NCI-H460 (cell line): Measurements from ENCODE around the gene AMPD2. TPM values are rescaled to one million over a fixed set of nuclear protein-coding genes. Genes with fewer than 3 reads are reported as not detected.
A peak's percentile ranks its signal among the peaks of the same experiment; 100 is the strongest.
"Not testable (repeated sequence)": the region's sequence is repeated elsewhere in the genome, so short reads cannot be mapped to it uniquely, and the experiment has no call there.

ENCODE experiments used
- DNase-seq: peaks from one replicate; pipeline ENCODE4 v3.0.0-alpha.2; 2016; ENCODE audit warnings: low read depth; ENCODE audit errors: extremely low read depth
- total RNA-seq: library from RNA; depleted of rRNA; stranded (reverse); fragments of >200 nt; shearing (Covaris generic); gene quantifications from 2 replicates; pipeline ENCODE4 v1.2.3, GENCODE V29; 2014

The AMPD2 gene
- total RNA-seq, 1 experiment from 2014 or later: 33.3 TPM

DNA sequence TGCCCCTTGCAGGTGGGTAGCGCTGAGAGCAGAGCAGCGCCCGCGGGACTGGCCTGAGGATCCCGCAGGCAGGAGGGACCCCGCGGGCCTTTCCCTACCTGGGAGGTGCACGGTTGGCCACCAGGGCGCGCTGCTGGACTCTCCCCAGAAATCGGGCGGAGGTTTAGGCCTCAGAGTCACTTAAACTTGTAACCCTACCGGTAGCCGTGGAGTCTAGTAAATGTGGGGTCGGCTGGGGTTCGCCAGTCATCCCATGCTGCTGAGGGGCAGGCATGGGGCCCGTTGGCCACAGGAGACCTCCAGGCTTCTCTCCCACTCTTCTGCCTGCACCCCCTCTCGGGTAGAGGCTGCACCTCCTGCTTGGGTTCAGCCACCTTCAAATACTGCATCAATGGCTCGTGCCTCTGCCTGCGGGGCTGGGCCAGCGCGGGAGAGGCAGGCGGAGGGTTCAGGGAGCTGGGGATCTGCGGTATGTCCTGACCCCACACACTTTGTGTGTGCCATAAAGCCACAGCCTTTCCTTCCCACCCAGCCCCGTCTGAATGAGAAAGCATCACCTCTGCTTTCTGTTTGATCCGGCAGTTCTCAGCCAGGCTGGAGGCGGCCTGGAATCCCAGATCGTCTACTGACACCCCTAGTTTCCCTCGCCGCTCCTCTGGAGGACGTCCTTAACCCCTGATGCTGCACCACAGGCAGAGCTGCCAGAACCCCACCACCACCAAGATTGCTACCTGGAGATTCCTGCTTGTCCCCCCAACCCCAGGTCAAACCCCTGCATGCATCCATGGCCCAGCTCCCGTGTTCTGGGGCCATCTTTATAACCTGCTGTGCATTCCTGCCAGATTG, 24.0 kb downstream of the AMPD2 start:
- peak; percentile 69 for DNase-seq

DNA sequence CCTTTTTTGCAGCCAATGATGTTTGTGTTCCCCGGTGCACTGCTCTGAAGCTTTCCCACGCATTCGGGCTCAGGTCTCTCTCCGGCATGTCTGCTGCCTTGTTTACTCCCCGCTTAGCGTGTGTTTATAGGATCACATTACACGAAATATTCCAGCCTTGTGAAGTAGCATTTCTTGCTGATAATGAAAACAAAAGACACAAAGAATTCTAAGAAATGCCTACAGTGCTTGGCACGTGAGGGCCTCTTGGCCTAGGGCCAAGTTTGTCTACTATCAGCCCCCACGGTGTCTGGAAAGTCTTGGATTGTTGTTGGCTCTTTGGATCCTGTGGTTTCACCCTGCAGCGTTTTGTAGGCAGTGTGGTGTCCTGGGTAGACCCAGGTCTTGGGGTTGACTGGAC, 25.0 kb downstream of the AMPD2 start:
- DNase-seq: no peak

DNA sequence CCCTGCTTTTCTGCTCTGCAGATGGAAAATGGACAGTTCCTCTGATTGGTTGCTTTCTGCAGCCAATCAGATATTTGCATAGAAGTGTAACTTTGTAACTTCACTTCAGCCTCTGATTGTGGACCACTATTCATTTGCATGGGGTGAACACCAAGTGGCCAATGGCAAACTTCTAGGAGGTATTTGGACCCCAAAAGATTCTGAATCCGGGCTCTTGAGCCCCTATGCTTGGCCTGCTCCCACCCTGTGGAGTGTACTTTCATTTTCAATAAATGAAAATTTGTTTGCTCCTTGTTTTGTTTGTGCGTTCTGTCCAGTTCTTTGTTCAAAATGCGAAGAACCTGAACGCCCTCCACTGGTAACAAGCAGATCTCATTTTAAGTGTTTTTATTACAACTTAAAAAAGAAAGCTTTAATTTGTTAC, 29.9 kb downstream of the AMPD2 start:
- peak; percentile 24 for DNase-seq

DNA sequence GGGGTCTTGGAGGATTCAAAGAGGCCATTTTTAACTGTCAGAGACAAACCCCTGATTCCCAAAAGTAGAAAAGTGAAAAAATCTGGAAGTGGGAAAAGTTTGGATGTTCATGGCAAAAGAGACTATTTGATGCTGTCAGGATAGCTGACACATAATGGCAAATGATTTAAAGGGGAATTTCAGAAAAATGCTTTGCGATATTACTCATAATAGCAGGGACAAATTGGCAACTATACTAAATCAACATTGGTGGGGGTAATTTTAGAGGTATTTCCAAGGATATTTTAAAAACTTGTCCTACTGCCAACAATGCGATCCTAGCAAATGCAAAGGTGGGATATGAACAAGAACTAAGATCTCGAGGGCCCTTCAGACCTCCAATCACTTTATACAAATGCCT, 31.0 kb downstream of the AMPD2 start:
- DNase-seq: no peak

DNA sequence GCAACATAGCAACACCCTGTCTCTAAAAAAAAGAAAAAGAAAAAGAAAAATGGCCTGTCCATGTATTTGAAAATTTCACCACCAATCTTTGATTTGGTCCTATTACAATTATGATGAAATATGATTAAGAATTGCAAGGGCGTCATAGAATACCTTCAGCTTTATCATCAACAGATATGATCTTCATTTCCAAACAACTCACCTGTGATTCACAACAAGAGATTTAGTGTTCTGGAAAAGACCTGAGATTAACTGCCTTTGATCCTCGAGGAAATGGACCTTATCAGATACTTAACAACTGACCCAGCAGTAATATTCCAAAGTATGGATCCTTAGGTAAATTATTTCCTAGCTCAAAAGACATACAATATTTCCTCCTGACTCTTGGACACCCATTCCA, 32.8 kb downstream of the AMPD2 start:
- no peak for DNase-seq

DNA sequence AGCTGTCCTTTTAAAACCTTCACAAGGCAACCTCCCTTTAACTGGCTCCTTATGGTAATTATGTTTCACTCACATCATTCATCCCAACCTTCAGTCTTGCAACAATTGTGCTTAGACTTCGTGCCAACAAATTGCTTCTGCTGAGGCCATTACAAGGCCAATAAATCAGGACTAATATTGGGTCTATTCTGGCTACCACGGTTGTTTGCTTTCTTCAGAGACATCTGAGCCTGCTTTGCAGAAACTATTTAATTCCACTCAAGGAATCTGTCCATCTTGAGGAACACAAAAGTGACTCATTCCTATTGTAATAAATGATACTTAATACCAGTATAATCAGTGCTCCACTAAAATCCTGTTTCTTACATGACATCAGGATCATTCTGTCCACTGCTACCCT, 33.7 kb downstream of the AMPD2 start:
- no peak for DNase-seq

DNA sequence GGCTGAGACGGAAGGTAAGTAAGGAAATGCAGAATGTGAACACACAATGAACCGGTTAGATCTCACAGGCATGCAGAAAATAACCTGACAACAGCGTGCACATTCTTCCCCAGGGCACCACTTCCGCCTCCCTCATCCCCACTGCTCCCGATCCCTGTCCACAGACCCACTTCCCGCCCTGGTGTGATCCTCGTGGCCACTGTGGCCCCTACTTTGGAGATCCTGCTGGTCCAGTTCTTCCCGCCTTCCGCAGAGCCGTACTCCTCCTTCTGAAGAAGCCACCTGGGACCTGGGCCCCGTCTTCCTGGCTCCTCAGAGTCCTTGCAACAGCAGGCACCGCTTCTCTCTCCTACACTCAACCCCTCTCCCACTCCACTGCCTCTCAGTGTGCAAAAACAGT, 34.9 kb downstream of the AMPD2 start:
- DNase-seq: no peak

DNA sequence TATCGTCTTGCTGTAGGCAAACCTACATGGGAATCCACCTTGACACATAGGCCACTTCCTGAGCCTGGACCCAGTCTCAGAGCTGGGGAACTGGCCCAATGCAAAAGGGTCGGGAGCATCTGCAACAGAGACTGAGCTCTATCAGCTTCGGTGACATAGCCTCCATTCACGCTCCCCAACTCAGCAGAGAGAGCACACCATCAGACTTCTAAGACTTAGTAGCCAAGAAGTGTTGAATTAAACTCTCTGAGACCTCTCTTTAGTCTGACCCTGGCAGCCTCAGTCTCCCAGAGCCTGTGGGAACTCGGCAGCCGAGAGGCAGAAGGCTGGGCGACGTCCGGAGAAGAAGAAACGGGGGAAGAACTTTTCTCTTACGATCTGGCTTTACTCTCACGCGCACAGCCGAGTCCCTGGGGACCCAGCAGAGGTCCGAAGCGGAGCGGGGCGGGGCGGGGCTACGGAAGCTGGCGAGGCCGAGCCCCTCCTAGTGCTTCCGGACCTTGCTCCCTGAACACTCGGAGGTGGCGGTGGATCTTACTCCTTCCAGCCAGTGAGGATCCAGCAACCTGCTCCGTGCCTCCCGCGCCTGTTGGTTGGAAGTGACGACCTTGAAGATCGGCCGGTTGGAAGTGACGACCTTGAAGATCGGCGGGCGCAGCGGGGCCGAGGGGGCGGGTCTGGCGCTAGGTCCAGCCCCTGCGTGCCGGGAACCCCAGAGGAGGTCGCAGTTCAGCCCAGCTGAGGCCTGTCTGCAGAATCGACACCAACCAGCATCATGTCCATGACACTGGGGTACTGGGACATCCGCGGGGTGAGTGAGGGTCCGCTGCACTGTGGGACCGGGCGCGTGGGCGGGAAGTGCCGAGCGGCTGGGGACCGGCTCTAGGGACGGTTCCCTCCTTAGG, 36.2 kb downstream of the AMPD2 start, which contains the start of gene GSTM4:
Gene GSTM4 (plus strand): TSS at position 485 of the 905 bp plus-strand sequence. CDS start 291 bp downstream, at position 776.
- DNase-seq: peak; percentile 72

DNA sequence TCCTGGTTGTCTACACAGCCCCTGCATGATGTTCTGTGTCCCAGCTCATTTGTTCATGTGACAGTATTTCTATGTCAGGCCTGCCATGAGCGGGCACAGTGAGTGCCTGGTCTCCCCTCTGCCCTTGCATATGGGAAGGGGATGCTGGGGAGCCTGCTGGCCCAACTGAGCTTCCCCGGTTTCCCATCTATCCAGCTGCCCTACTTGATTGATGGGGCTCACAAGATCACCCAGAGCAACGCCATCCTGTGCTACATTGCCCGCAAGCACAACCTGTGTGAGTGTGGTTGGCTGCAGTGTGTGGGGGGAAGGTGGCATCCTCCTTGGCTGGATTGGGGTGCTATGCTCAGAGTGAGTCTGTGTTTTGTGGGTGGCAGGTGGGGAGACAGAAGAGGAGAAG, 37.8 kb downstream of the AMPD2 start:
- no peak for DNase-seq

DNA sequence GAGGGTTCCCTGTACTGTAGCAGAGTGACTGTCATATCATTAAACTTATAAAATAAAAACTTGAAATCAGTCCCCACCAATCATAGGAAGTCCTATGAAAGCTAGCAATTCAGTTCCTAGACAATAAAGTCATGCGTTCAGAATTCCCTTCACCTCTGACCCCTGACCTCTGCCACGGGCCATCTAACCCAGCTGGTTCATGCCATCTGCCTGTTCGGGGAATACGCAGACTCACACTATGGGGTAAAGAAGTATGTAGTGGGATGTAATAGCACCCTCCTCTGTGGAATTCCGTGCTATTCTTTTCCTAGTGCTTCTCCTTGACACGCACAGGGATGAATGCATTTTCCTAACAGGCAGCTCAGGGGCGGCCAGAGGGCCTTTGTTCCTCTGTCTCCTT, 38.3 kb downstream of the AMPD2 start:
- no peak for DNase-seq

DNA sequence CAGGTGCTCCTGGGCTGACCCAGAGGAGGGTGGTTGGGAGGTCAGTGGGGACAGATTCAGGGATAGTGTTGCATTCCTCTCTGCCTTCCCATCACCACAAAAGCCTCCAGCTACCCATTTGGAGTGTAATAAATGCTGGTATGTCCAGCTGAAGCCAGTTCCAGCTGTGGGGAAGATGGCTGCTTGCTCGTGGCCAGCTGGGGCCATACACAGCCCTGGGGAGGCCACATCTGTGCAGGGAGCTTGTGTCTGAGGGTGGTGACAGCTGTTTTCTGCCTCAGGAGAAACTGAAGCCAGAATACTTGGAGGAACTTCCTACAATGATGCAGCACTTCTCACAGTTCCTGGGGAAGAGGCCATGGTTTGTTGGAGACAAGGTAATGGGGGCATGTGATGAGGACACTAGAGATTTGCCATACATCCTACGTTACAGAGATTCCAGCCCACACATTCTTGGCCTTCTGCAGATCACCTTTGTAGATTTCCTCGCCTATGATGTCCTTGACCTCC, 39.0 kb downstream of the AMPD2 start:
- no peak for DNase-seq

DNA sequence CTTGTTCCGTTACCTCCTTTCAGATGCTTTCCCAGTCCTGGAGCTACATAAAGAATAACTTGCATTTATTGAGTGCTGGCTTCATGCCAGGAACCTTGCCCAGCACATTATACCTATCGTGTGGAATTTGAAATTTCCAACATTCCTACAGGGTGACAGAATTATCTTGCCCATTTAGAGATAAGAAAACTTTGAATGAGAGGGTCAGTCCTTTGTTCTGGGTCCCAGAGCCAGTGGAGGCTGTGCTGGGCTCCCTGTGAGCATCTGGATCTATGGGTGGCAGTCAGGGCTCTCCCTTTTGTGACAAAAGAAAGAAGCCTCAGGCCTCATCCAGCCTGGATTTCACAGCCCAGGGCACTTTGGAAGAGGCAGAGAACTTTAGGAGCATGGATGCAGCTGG, 39.5 kb downstream of the AMPD2 start:
- DNase-seq: no peak

DNA sequence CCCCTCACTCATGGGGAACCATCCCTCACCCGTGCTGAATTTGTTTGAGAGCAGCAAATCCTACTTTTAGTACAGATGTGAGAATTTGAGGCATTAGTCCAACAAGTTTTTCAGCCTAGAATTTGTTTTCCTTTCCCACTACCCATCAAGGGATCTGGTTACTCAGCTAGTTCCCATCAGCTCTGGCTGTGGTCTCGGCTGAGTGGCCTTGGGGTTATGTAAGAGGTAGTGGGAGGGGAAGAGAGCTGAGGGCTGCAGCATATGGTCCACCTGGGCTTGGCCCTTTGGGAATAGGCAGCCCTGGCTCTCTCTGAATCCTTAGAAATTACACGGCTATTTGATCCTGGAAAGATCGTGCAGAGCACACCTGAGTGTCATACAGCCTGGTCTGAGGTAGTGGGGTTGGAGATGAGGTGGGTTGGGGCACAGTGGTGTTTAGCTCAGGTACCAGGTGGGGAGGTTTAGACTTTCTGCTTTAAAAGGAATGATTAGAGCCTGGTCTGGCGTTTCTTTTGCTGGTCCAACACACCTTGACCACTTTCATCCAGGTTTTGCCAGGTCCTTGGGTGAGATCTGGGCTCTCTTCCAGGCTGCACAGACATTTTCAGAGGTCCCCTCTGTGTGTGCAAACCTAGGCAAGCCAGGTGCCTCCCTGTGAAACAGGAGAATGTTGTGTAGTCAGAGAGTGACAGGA, 40.5 kb downstream of the AMPD2 start:
- DNase-seq: no peak

DNA sequence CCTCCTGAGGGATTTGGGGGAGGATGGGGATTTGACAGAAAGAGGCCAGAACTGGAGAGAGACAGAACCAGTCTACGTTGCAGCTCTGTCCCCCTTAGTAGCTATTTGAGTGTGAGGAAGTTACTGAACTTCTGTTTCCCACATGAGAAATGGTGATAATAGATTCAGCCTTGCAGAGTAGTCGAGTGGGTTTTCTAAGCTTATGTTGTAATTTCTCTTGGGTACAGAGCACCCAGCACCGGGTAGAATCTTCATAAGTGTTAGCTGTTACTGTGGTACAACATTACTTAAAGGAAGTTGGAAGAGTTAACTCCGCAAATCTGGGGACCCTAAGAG, 41.0 kb downstream of the AMPD2 start:
- DNase-seq: not testable (repeated sequence)

DNA sequence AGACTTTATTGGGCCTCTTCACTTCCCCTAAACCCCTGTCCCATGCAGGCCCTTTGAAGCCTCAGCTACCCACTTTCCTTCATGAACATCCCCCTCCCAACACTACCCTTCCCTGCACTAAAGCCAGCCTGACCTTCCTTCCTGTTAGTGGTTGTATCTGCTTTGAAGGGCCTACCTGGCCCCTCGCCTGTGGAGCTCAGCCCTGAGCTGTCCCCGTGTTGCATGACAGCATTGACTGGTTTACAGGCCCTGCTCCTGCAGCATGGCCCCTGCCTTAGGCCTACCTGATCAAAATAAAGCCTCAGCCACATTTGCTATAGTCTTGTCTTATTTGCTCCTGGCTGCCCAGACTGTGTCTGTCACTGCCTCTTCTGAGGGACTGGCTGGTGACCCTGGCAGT, 41.8 kb downstream of the AMPD2 start:
- no peak for DNase-seq

DNA sequence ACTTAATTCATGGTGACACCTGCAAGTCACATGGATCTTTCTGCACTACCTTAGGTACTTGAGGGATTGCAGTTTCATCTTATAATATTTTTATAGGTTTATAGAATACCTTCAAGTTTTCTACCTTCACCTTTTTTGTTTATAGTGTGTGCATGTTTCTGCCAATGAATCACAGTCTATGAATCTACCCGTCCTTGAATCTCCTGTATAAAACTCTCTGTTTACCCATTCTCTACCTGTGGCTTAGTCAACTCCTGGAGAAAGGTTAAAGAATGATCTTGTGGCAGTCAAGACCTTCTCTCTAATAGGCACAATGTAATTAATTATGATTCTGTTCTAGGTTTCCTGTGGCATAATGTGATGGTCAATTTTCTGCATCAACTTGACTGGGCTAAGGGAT, 45.0 kb downstream of the AMPD2 start:
- no peak for DNase-seq

DNA sequence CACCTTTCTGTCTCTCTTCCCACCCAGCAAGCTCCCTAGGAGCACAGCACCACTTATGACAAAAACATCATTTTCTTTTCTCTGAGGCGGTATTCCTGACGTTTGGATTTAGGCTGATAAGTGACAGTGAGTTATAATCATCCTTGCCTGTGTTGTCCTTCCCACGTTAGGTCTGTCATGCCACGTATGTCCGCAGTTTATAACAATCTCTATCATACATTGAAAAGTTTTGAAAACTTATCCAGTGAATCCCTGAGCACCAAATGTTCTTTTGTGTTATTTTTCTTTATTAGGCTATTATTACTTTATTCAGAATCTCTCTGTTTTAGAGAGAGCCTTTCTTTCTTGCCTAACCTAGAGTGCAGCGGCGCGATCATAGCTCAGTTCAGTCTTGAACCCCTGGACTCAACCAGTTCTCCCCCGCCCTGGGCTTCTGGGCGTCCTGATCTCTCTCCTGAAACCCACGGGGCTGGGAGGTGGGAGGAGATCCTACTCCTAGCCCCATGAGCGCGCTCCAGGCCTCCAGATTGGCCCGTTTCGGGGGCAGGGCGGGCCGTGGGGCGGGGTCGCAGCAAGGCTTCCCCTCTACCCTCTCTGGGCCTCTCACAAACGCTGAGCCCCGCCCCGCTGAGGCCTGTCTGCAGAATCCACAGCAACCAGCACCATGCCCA, 48.0 kb downstream of the AMPD2 start, which contains the start of gene GSTM2:
Gene GSTM2 (plus strand): TSS at position 606 of the 671 bp plus-strand sequence. CDS start 59 bp downstream, at position 665.
- DNase-seq: peak; percentile 65

DNA sequence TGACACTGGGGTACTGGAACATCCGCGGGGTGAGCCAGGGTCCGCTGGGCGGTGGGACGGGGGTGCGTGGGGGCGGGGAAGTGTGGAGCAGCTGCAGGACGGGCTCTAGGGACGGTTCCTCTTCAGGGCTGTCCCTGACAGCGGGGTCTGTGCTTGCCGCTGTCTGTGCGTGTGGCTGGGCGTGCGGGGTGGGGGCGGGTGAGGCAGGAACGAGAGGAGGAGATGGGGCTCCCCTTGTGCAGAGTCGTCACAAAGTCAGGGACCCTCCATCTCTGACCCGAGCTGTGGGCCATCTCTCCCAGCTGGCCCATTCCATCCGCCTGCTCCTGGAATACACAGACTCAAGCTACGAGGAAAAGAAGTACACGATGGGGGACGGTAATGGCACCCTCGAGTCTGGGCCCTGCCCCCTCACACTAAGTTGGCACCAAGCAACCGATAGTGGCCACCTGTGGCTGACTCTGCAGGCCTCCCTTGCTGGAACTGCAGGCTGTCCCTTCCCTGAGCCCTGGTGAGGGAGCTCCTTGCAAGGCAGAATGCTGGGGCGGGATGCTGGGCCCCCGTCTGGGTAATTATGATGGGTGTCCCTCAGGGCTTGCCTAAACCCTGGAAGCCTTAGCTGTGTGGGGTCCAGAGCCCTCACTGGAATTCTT, 48.6 kb downstream of the AMPD2 start:
- DNase-seq: no peak

DNA sequence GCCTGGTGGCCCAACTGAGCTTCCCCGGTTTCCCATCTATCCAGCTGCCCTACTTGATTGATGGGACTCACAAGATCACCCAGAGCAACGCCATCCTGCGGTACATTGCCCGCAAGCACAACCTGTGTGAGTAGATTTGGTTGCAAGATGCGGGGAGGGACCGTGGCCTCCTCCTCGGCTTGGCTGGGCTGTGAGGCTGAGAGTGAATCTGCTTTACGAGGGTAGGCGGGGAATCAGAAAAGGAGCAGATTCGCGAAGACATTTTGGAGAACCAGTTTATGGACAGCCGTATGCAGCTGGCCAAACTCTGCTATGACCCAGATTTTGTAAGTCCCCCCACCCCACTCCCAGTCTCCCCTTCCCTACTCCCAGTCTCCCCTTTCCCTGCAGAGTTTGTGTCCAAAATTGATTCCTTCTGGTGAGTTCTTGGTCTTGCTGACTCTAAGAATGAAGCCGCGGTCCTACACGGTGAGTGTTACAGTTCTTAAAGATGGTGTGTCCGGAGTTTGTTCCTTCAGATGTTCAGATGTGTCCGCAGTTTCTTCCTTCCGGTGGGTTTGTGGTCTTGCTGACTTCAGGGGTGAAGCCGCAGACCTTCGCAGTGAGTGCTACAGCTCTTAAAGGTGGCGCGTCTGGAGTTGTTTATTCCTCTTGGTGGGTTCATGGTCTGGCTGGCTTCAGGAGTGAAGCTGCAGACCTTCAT, 49.8 kb downstream of the AMPD2 start:
- DNase-seq: no peak
